Renal cortex interstitium (tissue), 11 donors: ENCODE results near the gene DCLRE1C. TPM values are rescaled to one million over a fixed set of nuclear protein-coding genes. Genes with fewer than 3 reads are reported as not detected.

Experiments
- DNase-seq, 11 donors: peaks; one replicate each; pipeline ENCODE4 v3.0.0-alpha.2; 2013; ENCODE audit warnings: low read depth in 9 of 11, low spot score in 4 of 11; ENCODE audit errors: extremely low read depth in 1 of 11
- polyA plus RNA-seq, 3 donors: library from polyadenylated mRNA; unstranded; fragments of 120-200 nt; gene quantifications; one replicate each; pipeline ENCODE4 v1.2.1, GENCODE V29; 2013; ENCODE audit not compliant: insufficient read length in 3 of 3

Gene DCLRE1C
- polyA plus RNA-seq, 3 donors, result 15.2 to 19.7 (median 17.0) TPM

GRCh38 chr10:14858338-14858960 is 95.4 kb downstream of the DCLRE1C start:
- no peak for DNase-seq

GRCh38 chr10:14855453-14855852 is 98.4 kb downstream of the DCLRE1C start:
- DNase-seq, result no peak

- DNase-seq, result no peak
Measured at GRCh38 chr10:14852236-14852635, 101.7 kb downstream of the DCLRE1C start.

Other genes starting within 250 kb of the DCLRE1C start
- gene FAM107B, start 179.2 kb downstream of the DCLRE1C start, polyA plus RNA-seq, result 100 to 1,000 TPM in 2 of 3 donors, 10 to 100 TPM in 1; 90.6 to 121 (median 117) TPM
- gene CDNF, start 116.1 kb downstream of the DCLRE1C start, polyA plus RNA-seq, result 1 to 10 TPM; 2.0 to 3.3 (median 2.6) TPM
- 10 to 100 TPM; 18.8 to 23.6 (median 22.8) TPM for gene HSPA14, start 115.8 kb downstream of the DCLRE1C start, polyA plus RNA-seq
- 10 to 100 TPM; 15.4 to 17.3 (median 16.9) TPM for gene MSANTD7, start 115.8 kb downstream of the DCLRE1C start, polyA plus RNA-seq
- 10 to 100 TPM; 16.5 to 24.2 (median 21.4) TPM for gene SUV39H2, start 75.2 kb downstream of the DCLRE1C start, polyA plus RNA-seq
- 1 to 10 TPM; 1.1 to 2.9 (median 1.6) TPM for gene MEIG1, start 5.3 kb upstream of the DCLRE1C start, polyA plus RNA-seq
- gene OLAH, start 89.8 kb upstream of the DCLRE1C start, polyA plus RNA-seq, result under 1 TPM; 0.43 to 0.65 (median 0.51) TPM
- 1 to 10 TPM; 5.8 to 8.4 (median 6.8) TPM for gene ACBD7, start 134.7 kb upstream of the DCLRE1C start, polyA plus RNA-seq
- gene RPP38, start 143.3 kb upstream of the DCLRE1C start, polyA plus RNA-seq, result 10 to 100 TPM; 28.9 to 31.0 (median 29.6) TPM
- 10 to 100 TPM; 30.2 to 40.1 (median 35.4) TPM for gene NMT2, start 214.6 kb upstream of the DCLRE1C start, polyA plus RNA-seq